Mesothelial cell of epicardium (in vitro differentiated cells): ENCODE results near the gene GMCL2. TPM values are rescaled to one million over a fixed set of nuclear protein-coding genes. Genes with fewer than 3 reads are reported as not detected.

Experiments
- DNase-seq, 2 experiments: peaks; one replicate each; pipeline ENCODE4 v3.0.0; 2021; ENCODE audit warnings: low spot score in 2 of 2; ENCODE audit not compliant: unreplicated experiment in 2 of 2
- H3K27ac Mint-ChIP-seq: 2 replicates; pipeline ENCODE4 v1.8.0; 2021; ENCODE audit warnings: mixed read lengths
- H3K27me3 Mint-ChIP-seq: 2 replicates; pipeline ENCODE4 v1.8.0; 2021; ENCODE audit warnings: low read depth, mixed read lengths
- H3K36me3 Mint-ChIP-seq: 2 replicates; pipeline ENCODE4 v1.8.0; 2021; ENCODE audit warnings: mixed read lengths
- H3K4me1 Mint-ChIP-seq: 2 replicates; pipeline ENCODE4 v1.8.0; 2021; ENCODE audit warnings: mixed read lengths
- H3K4me3 Mint-ChIP-seq: 2 replicates; pipeline ENCODE4 v1.8.0; 2021; ENCODE audit warnings: mild to moderate bottlenecking, moderate library complexity, mixed read lengths
- H3K9me3 Mint-ChIP-seq: 2 replicates; pipeline ENCODE4 v1.8.0; 2021; ENCODE audit warnings: mixed read lengths
- CTCF ChIP-seq: fragments of 200-600 bp; sonication (generic); IDR thresholded peaks from one replicate; pipeline ENCODE4 v1.5.0; 2021; ENCODE audit warnings: antibody characterized with exemption; ENCODE audit not compliant: unreplicated experiment
- total RNA-seq: library from RNA; stranded (reverse); gene quantifications from 3 replicates; pipeline ENCODE4 v1.2.1, GENCODE V29; 2021

GMCL2 gene
- total RNA-seq, 1 donor from 2014 or later, result not detected

GRCh38 chr5:178221282-178221681 is 34.1 kb upstream of the GMCL2 start:
- Mint-ChIP-seq H3K4me3 (no peak overlapping the region), H3K36me3 (peaks cover 24% of the 10 kb centered on the region), H3K27me3 (no peaks in the 10 kb centered on the region), H3K4me1 (peaks cover 2% of the 10 kb centered on the region), H3K27ac (no peak overlapping the region), H3K9me3 (no peaks in the 10 kb centered on the region)
- TF ChIP-seq CTCF, result no peak
- no peak for DNase-seq

- no peaks in the 10 kb centered on the region for H3K9me3 Mint-ChIP-seq
- no peaks in the 10 kb centered on the region for H3K27me3 Mint-ChIP-seq
- no peak for DNase-seq
- no peak overlapping the region for H3K4me3 Mint-ChIP-seq
- peaks cover 2% of the 10 kb centered on the region for H3K4me1 Mint-ChIP-seq
- H3K27ac Mint-ChIP-seq, result peak overlapping the region; percentile 30
- peaks cover 24% of the 10 kb centered on the region for H3K36me3 Mint-ChIP-seq
- no peak for TF ChIP-seq CTCF
These were observed 31.7 kb upstream of the GMCL2 start for GRCh38 chr5:178218827-178219226.

DNA sequence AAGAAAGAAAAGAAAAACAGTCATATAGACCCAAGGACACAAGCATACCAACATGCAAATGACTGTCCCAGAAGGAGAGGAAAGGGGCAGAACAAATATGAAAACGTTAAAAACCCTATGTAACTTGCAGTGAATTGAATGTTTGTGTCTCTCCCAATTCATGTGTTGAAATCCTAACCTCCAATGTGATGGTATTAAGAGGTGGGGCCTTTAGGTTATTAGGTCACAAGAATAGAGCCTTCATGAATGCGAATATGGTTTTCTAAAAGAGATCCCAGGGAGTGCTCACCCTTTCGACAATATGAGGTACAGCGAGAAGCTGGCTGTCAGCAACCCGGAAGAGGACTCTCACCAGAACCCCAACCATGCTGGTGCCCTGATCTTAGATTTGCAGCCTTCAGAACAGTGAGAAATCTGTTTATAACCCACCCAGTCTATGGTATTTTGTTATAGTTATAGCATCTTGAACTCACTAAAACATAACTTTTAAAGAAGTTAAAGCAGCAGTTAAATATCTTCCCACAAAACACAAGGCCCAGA is 31.1 kb upstream of the GMCL2 start:
- no peak for TF ChIP-seq CTCF
- peaks cover 2% of the 10 kb centered on the region for H3K4me1 Mint-ChIP-seq
- peaks cover 25% of the 10 kb centered on the region for H3K36me3 Mint-ChIP-seq
- no peak overlapping the region for H3K4me3 Mint-ChIP-seq
- no peak for DNase-seq
- H3K27ac Mint-ChIP-seq, result peak overlapping the region; percentile 30
- no peaks in the 10 kb centered on the region for H3K9me3 Mint-ChIP-seq
- H3K27me3 Mint-ChIP-seq, result no peaks in the 10 kb centered on the region

- no peaks in the 10 kb centered on the region for H3K27me3 Mint-ChIP-seq
- no peak for DNase-seq
- TF ChIP-seq CTCF, result no peak
- H3K36me3 Mint-ChIP-seq, result peaks cover 23% of the 10 kb centered on the region
- no peak overlapping the region for H3K27ac Mint-ChIP-seq
- no peaks in the 10 kb centered on the region for H3K9me3 Mint-ChIP-seq
- H3K4me3 Mint-ChIP-seq, result no peak overlapping the region
- H3K4me1 Mint-ChIP-seq, result peaks cover 2% of the 10 kb centered on the region
These were observed 29.6 kb upstream of the GMCL2 start for GRCh38 chr5:178216779-178217178.

GRCh38 chr5:178216088-178216534 is 28.9 kb upstream of the GMCL2 start:
- Mint-ChIP-seq H3K9me3 (no peaks in the 10 kb centered on the region), H3K36me3 (peaks cover 23% of the 10 kb centered on the region), H3K4me1 (no peaks in the 10 kb centered on the region), H3K4me3 (no peak overlapping the region), H3K27me3 (no peaks in the 10 kb centered on the region), H3K27ac (no peak overlapping the region)
- no peak for TF ChIP-seq CTCF
- no peak for DNase-seq
